Stimulated activated CD8-positive, alpha-beta memory T cell treated with anti-CD3 and anti-CD28 coated beads, Interleukin-7, amount 100 ng/mL, for 4 hours (primary cell): ENCODE data around the gene BOK.

Experiments
- DNase-seq, 2 donors: peaks; one replicate each; pipeline ENCODE4 v3.0.0-alpha.2; 2020; ENCODE audit warnings: low read depth in 2 of 2

BOK gene

DNA sequence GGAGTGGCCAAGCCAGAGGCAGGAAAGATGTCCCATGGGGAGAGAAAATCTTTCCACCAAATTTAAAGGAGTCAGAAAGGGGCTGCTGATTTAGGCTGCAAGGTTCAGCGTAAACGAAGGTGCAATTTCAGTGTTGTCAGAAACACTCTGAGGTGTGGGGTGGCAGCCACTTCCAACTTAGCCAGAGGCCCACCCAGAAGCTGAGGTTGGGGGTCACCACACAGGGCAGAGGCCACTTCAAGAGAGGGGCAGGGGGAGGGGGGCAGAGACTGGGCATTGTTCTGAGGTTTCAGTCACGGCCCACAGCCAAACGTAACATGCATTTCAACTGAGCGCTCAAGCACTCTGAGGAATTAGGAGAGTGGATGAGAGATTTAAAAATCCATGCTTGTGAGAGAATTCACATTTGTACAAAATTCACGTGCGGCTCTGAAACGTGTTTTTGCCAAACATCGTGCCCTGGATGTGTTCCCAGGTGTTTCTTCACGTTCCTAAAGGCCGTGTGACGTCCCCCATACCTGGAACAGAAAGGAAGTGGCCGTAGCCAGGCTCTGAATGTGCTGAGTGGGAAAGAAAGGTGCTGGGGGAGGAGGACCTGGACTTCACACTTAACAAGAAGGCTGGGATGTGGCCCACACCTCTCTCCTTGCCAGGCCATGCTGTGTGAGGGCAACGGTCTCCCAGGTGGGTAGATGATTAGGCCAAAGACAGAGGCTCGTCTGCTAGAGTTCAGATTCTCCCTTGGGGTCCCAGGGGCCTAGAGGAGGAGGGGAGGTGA lies 19.5 kb upstream of the BOK start:
- DNase-seq = no peak

- no peak for DNase-seq
Observed at GRCh38 chr2:241539616-241540374, 18.8 kb upstream of the BOK start.

GRCh38 chr2:241540401-241540770 lies 18.2 kb upstream of the BOK start:
- DNase-seq = no peak

GRCh38 chr2:241540771-241541561 lies 17.6 kb upstream of the BOK start:
- DNase-seq = peak; percentile 24 to 43

GRCh38 chr2:241541564-241542277 lies 16.8 kb upstream of the BOK start:
- DNase-seq = no peak

DNA sequence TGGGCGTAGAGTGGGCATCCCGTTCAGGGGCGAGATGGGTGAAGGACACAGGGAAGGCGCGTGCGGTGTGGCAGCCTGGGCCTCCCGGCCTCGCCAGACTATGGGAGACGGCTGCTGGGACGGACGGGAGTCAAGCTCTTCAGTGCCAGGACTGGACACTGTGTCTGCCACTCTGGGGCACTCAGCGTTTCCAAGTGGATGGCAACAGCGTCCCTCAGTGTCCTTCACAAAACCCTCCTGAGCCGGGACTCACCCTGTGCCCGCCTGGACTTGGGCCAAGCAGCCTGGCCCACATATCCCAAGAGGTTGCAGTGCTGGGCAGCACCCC lies 16.3 kb upstream of the BOK start:
- no peak for DNase-seq

- no peak for DNase-seq
Observed at GRCh38 chr2:241545106-241545505, 13.4 kb upstream of the BOK start.

DNA sequence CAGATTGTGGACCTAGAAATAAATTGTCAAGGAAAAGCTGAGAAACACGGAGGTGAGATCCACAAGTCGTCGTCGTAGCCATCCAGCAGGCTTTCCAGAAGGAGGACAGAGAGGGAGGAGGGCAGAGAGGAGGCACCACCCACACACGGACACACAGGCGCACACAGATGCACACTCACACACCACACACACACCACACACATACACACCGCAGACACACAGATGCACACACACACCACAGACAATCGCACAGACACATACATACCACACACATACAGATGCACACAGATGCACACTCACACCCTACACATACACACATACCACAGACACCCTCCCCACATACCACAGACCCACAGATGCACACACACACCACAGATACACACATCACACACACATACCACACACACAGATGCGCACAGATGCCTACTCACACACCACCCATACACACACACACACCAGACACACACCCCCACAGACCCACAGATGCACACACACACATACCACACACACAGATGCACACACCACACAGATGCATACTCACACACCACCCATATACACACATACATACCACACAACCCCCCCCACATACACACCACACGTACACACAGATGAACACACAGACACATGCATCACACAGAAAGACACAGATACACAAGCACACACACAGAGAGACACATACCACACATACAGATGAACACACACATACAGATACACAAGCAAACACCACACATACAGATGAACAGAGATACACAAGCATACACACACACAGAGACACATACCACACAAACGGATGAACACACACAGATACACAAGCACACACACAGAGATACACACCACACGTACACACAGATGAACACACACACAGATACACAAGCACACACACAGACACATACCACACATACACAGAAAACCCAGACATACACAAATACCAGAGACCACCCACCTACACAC lies 12.7 kb upstream of the BOK start:
- no peak for DNase-seq

DNA sequence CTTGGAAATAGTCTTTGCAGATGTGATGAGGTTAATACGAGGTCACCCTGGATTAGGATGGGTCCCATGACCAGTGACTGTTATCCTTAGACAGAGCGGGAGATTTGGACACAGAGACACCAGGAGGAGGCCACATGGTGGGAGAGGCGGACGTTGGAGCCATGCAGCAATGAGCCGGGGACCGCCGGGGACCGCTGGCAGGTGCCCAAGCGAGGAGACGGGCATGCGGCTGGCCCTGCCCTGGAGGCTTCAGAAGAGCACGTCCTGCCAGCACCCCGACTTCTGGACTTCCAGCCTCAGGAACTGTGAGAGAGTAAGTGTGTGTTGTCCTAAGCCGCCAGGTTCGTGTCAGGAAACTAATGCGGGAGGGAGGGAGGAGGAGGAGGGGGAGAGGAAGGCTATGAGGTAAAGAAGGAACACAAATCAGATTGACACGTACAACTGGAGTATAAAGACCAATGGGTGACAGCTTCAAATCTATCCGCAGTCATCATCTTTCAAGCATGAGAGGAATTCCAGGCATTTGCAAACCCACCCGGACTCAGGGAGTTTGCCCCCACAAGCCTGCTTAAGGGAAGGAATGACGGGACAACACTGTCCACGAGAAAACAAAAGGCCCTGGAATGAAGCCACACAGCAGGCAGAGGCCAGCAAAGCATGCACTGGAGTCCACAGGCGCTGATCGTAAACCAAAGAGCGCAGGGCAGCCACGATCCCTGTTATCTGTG lies 11.6 kb upstream of the BOK start:
- no peak for DNase-seq

GRCh38 chr2:241547781-241548450 lies 10.6 kb upstream of the BOK start:
- no peak for DNase-seq

DNA sequence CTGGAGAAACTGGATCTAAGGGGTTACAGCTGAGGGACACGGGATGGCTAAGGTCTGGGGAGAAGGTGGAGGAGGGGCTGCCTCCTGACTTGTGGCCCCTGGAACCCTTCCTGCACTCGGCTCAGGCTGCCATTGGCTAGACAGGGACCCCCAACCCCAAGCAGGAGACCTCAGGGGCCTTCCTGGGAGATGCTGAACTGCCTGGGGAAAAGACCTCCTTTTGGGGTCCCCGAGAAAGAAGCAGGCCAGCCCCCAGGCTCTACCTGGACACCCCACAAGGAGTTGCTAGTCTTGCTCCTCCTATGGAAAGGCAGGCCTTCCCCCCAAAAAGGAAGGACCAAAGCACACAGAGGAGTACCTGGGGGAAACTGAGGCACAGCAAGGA lies 10.1 kb upstream of the BOK start:
- no peak for DNase-seq

DNA sequence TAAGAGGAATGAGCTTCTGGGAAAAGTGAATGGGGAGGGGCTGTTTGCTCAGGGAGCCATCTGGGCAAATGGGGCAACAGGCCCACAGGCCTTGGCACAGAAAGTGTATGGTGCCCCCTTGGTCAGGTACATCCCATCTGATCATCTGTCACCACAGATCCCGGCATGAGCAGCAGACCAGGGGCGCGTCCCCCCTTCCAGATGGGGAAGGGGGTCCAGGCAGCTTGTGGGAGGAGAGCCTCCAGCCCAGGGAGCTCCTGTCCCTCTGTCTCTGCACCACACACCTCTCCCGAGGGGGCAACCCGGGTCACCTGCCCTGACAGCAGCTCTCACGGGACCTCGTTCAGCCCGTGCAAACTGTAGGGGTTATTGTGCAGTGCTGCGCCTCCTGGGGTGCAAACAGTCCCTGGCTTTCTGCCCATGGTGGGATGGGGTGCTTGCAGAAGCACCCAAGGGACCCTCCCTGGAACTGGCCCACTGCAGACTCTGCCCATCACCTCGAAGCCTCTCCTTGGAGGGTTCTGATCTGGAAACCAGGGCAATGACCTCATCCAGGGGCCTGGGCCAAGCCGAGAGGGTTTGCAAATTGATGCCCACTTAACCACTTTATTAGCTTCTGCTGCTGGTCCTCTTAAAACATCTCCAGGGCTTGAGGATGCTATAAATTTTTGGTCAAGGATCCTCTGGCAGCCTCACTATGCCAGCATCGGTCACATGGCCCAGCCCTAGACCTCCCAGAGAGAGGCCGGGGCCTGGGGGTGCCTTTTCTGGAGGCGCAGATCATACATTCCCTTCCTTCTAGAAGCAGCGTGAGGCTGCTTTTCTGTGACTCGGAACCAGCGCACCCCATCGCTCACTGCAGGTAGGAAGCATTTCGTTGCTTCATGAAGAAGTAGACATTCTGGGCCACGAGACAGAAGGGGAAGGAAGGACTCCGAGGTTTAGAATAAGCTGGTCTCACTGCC lies 7.6 kb upstream of the BOK start:
- no peak for DNase-seq

- DNase-seq = no peak
Observed at GRCh38 chr2:241551599-241551997, 6.9 kb upstream of the BOK start.

GRCh38 chr2:241551998-241552737 lies 6.4 kb upstream of the BOK start:
- DNase-seq = no peak

DNA sequence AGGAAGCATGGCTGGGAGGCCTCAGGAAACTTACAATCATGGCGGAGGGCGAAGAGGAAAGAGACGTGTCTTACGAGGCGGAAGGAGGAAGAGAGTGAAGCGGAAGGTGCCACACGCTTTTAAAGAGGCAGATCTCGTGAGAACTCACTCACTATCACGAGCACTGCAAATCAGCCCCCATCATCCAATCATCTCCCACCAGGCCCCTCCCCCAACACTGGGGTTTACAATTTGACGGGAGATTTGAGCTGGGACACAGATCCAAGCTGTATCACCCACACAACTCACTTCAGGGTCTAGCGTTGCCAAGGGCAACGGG lies 5.1 kb upstream of the BOK start:
- DNase-seq = no peak

DNA sequence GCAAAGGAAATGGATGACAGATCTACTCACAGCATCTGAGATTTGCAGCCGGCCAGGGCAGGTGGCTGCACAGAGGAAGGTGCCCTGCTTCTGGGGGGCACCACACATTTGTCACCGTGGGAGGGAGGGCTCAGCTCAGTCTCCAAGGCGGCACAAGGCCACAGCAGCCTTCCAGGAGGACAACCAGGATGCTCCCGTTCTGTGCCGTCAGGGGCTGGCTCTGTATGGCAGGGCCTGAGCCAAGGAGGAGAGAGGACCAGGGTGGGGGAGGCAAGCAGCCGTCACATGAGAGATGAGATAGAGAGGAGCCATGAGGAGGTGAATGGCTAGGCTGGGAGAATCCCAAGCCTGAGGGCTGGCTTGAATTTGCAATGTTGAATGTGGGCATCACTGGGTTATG lies 4.6 kb upstream of the BOK start:
- no peak for DNase-seq

- DNase-seq = no peak
Observed at GRCh38 chr2:241554610-241555322, 3.8 kb upstream of the BOK start.
